Measurements from ENCODE around the gene H6PD.

Gene H6PD

DNA sequence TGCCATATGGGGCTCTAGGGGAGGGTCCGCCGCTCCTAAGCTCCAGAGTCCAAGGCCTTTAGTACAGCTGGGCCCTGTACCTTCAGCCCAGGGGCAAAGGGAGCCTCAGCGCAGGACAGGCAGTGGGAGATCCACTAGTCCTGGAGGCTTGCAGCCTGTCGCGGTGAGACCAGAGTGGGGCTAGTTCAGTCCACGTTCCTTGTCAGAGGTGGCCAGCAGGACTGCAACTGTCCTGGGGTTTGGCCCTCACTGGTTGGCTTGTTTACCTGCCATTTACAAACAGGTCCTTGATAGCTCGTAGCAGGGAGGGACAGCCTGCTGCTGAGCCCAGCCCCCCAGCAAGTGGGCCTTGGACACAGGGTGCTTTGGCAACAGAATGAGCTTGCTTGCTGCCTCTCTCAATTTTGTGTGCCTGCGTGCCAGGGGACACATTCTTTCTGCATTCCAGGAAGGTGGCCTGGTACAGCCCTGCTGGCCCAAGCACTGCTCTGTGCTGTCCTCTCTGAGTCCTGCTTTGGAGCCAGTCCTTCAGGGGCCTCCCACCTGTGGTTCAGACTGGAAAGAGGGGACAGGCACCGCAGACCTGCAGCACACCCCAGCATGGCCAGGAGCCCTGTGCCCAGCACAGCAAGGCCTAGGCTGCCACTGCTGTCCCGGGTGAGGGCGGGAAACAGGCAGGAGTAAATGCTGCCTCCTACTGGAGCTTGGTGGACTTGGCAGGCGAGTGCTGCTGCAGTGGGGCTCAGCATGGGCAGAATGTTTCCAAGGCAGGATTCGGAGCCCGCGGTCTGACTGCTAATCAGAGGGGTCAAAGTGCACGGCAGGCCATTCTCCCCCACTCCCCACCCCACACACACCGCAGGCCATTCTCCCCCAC lies 15.2 kb downstream of the H6PD start:
- no peaks in the 10 kb centered on the region for H3K9me2 ChIP-seq (replicated peaks; ENCODE audit: insufficient read depth, low read length)
- no peaks in the 10 kb centered on the region for H4K20me1 ChIP-seq (ENCODE audit: low read depth, low read length)
- H2AFZ ChIP-seq (ENCODE audit: low read depth, low read length, severe bottlenecking), result no peak overlapping the region
- no peak overlapping the region for H3K27ac ChIP-seq (ENCODE audit: low read depth, low read length)
- H3K4me2 ChIP-seq (ENCODE audit: low read depth, low read length, poor library complexity, severe bottlenecking), result no peak overlapping the region
- no peaks in the 10 kb centered on the region for H3K36me3 ChIP-seq (ENCODE audit: low read length)
- H3K79me2 ChIP-seq (ENCODE audit: insufficient read depth, low read length), result no peaks in the 10 kb centered on the region
- no peaks in the 10 kb centered on the region for H3F3A ChIP-seq (ENCODE audit: insufficient read depth)
- TF ChIP-seq, protein P1, sequence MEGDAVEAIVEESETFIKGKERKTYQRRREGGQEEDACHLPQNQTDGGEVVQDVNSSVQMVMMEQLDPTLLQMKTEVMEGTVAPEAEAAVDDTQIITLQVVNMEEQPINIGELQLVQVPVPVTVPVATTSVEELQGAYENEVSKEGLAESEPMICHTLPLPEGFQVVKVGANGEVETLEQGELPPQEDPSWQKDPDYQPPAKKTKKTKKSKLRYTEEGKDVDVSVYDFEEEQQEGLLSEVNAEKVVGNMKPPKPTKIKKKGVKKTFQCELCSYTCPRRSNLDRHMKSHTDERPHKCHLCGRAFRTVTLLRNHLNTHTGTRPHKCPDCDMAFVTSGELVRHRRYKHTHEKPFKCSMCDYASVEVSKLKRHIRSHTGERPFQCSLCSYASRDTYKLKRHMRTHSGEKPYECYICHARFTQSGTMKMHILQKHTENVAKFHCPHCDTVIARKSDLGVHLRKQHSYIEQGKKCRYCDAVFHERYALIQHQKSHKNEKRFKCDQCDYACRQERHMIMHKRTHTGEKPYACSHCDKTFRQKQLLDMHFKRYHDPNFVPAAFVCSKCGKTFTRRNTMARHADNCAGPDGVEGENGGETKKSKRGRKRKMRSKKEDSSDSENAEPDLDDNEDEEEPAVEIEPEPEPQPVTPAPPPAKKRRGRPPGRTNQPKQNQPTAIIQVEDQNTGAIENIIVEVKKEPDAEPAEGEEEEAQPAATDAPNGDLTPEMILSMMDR (IDR thresholded peaks at IDR 0.05; ENCODE audit: insufficient read depth, low read length, poor library complexity, severe bottlenecking), result no peak
- TF ChIP-seq EZH2phosphoT487 (conservative IDR thresholded peaks at IDR 0.05; ENCODE audit: low read length), result no peak
- H3K27me3 ChIP-seq (ENCODE audit: low read length), result no peaks in the 10 kb centered on the region
- no peak overlapping the region for H3K4me3 ChIP-seq (ENCODE audit: insufficient read depth, low read length, poor library complexity, severe bottlenecking)
- no peak overlapping the region for H3K9ac ChIP-seq (ENCODE audit: low read length)
- H3K9me3 ChIP-seq (ENCODE audit: insufficient read depth, low read length), result no peaks in the 10 kb centered on the region

DNA sequence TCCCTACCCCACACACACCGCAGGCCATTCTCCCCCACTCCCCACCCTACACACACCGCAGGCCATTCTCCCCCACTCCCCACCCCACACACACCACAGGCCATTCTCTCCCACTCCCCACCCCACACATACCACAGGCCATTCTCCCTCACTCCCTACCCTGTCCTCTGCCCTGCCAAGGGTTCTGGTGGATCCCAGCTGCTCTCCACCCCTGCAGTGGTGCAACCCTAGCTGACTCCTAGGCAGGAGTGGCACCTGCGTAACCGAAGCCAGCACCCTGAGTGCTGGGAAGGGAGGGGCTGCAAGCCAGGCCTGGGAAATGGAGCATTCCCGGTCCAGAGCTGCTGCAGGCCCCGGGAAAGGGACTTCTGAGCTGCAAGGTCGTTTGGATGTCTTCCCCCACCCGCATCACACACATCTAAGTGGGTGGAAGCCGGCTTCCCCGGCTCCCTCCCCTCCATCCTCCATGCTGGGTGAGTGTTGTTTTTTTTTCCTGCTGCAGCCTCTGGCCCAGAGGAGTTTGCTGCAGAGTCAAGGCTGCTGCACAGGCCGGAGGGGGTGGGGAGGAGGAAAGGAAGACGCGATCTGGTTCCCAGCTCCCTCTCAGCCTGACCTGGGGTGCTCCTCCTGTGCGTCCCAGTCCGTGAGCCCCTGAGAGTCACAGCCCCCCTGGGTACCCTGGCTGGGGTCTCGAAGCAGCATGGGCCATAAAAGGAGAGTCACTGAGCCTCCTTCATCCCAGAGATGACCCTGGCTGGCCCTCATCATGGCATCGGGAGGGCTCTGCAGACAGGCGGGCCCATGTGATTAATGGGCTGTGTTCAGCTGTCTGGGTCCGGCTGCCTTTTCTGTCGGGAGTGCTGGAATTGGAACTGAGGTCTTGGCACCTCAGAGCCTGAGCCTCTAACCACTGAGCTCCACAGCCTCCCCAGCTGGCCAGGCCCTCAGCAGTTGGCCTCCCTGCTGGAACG lies 16.1 kb downstream of the H6PD start:
- Histone ChIP-seq H3K27me3 (ENCODE audit: low read length) (no peaks in the 10 kb centered on the region), H3K9me3 (ENCODE audit: insufficient read depth, low read length) (no peaks in the 10 kb centered on the region), H3K27ac (ENCODE audit: low read depth, low read length) (no peak overlapping the region), H3K4me2 (ENCODE audit: low read depth, low read length, poor library complexity, severe bottlenecking) (no peak overlapping the region), H3K9me2 (replicated peaks; ENCODE audit: insufficient read depth, low read length) (no peaks in the 10 kb centered on the region), H3K4me3 (ENCODE audit: insufficient read depth, low read length, poor library complexity, severe bottlenecking) (no peak overlapping the region), H3K79me2 (ENCODE audit: insufficient read depth, low read length) (no peaks in the 10 kb centered on the region), H3F3A (ENCODE audit: insufficient read depth) (no peaks in the 10 kb centered on the region), H2AFZ (ENCODE audit: low read depth, low read length, severe bottlenecking) (no peak overlapping the region), H3K36me3 (ENCODE audit: low read length) (no peaks in the 10 kb centered on the region), H4K20me1 (ENCODE audit: low read depth, low read length) (no peaks in the 10 kb centered on the region), H3K9ac (ENCODE audit: low read length) (no peak overlapping the region)
- TF ChIP-seq, protein P1 (IDR thresholded peaks at IDR 0.05; ENCODE audit: insufficient read depth, low read length, poor library complexity, severe bottlenecking), result no peak
- TF ChIP-seq EZH2phosphoT487 (conservative IDR thresholded peaks at IDR 0.05; ENCODE audit: low read length), result no peak

DNA sequence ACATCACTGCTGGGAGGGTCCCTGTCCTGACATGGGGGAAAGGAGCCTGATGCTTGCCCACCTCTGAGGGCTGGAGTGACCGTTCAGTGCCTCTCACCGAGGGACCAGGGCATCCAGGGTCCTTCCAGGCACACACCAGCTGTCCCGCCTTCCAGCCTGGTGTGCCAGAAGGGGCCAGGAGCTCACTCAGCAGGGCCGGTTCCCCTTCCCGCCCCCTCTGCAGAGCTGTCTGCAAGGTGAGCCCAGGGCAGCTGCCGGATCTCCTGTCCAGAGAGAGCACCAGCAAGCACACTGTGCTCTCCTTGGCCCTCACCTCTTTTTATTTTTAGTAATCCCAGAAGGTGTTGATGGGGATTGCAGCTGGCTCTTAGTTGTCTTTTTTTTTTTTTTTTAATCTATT lies 16.9 kb downstream of the H6PD start:
- H3K27ac ChIP-seq (ENCODE audit: low read depth, low read length), result no peak overlapping the region
- H3K9me2 ChIP-seq (replicated peaks; ENCODE audit: insufficient read depth, low read length), result no peaks in the 10 kb centered on the region
- H2AFZ ChIP-seq (ENCODE audit: low read depth, low read length, severe bottlenecking), result no peak overlapping the region
- no peaks in the 10 kb centered on the region for H3K36me3 ChIP-seq (ENCODE audit: low read length)
- TF ChIP-seq, protein P1 (IDR thresholded peaks at IDR 0.05; ENCODE audit: insufficient read depth, low read length, poor library complexity, severe bottlenecking), result no peak
- no peak for TF ChIP-seq EZH2phosphoT487 (conservative IDR thresholded peaks at IDR 0.05; ENCODE audit: low read length)
- H3K4me2 ChIP-seq (ENCODE audit: low read depth, low read length, poor library complexity, severe bottlenecking), result no peak overlapping the region
- H3K9me3 ChIP-seq (ENCODE audit: insufficient read depth, low read length), result no peaks in the 10 kb centered on the region
- H3F3A ChIP-seq (ENCODE audit: insufficient read depth), result no peaks in the 10 kb centered on the region
- H4K20me1 ChIP-seq (ENCODE audit: low read depth, low read length), result no peaks in the 10 kb centered on the region
- no peak overlapping the region for H3K9ac ChIP-seq (ENCODE audit: low read length)
- H3K27me3 ChIP-seq (ENCODE audit: low read length), result no peaks in the 10 kb centered on the region
- H3K79me2 ChIP-seq (ENCODE audit: insufficient read depth, low read length), result no peaks in the 10 kb centered on the region
- H3K4me3 ChIP-seq (ENCODE audit: insufficient read depth, low read length, poor library complexity, severe bottlenecking), result no peak overlapping the region
